ENCODE measurements around the gene SLC33A1.
"Not testable (repeated sequence)": the region's sequence is repeated elsewhere in the genome, so short reads cannot be mapped to it uniquely, and the experiment has no call there.

SLC33A1 gene

GRCh38 chr3:155846119-155846518 lies 8.1 kb downstream of the SLC33A1 start:
- no peak overlapping the region for H2AK5ac ChIP-seq (ENCODE audit: low read length, severe bottlenecking)
- H3K4me2 ChIP-seq (ENCODE audit: low read length, poor library complexity, severe bottlenecking): no peak overlapping the region
- H2AFZ ChIP-seq (ENCODE audit: low read depth, low read length): no peak overlapping the region
- no peak overlapping the region for H3K18ac ChIP-seq (ENCODE audit: low read depth in 1 of 2, low read length in 2 of 2)
- peaks cover 6% of the 10 kb centered on the region for H3K79me1 ChIP-seq (replicated peaks; ENCODE audit: low read length, poor library complexity, severe bottlenecking)
- no peak overlapping the region for H3K4me3 ChIP-seq (ENCODE audit: insufficient read depth in 1 of 2, low read depth in 1 of 2, low read length in 2 of 2)
- H2BK15ac ChIP-seq (ENCODE audit: low read depth, poor library complexity, severe bottlenecking): no peak overlapping the region
- no peak overlapping the region for H4K91ac ChIP-seq (ENCODE audit: low read length)
- no peaks in the 10 kb centered on the region for H3K9me3 ChIP-seq (ENCODE audit: control insufficient read depth, low read length)
- no peak overlapping the region for H3K4ac ChIP-seq (ENCODE audit: low read depth in 1 of 2, low read length in 2 of 2)
- H3K23ac ChIP-seq (ENCODE audit: low read length in 2 of 2): no peak overlapping the region
- H3K9ac ChIP-seq (ENCODE audit: low read length): no peak overlapping the region
- H3K4me1 ChIP-seq (ENCODE audit: control insufficient read depth, insufficient read depth, low read depth, low read length): peaks cover 2% of the 10 kb centered on the region
- H2BK5ac ChIP-seq (ENCODE audit: low read depth, low read length, poor library complexity, severe bottlenecking): no peak overlapping the region
- H3K27ac ChIP-seq (ENCODE audit: low read length, poor library complexity, severe bottlenecking): no peak overlapping the region
- H3K27me3 ChIP-seq (ENCODE audit: control insufficient read depth in 1 of 2, insufficient read depth in 1 of 2, low read length in 2 of 2): no peaks in the 10 kb centered on the region
- no peak overlapping the region for H2BK12ac ChIP-seq (ENCODE audit: low read length in 2 of 2)
- H4K8ac ChIP-seq (ENCODE audit: low read length): no peak overlapping the region
- peaks cover 0 to 11% of the 10 kb centered on the region in 2 experiments for H3K36me3 ChIP-seq (ENCODE audit: control insufficient read depth in 1 of 2, insufficient read depth in 2 of 2, low read depth in 1 of 2, low read length in 2 of 2)
- no peak overlapping the region for H3K14ac ChIP-seq (ENCODE audit: low read length in 2 of 2)
- no peak overlapping the region for H2BK120ac ChIP-seq (ENCODE audit: low read depth, low read length)
- no peak for DNase-seq
- WGBS: 96% methylated on average over 3 of the region's 3 CpGs

- no peak overlapping the region for H2BK12ac ChIP-seq (ENCODE audit: low read length in 2 of 2)
- peaks cover 0 to 8% of the 10 kb centered on the region in 2 experiments for H3K36me3 ChIP-seq (ENCODE audit: control insufficient read depth in 1 of 2, insufficient read depth in 2 of 2, low read depth in 1 of 2, low read length in 2 of 2)
- H3K14ac ChIP-seq (ENCODE audit: low read length in 2 of 2): no peak overlapping the region
- no peak overlapping the region for H3K18ac ChIP-seq (ENCODE audit: low read depth in 1 of 2, low read length in 2 of 2)
- H3K9ac ChIP-seq (ENCODE audit: low read length): no peak overlapping the region
- H3K9me3 ChIP-seq (ENCODE audit: control insufficient read depth, low read length): no peaks in the 10 kb centered on the region
- no peak overlapping the region for H3K4ac ChIP-seq (ENCODE audit: low read depth in 1 of 2, low read length in 2 of 2)
- no peaks in the 10 kb centered on the region for H3K4me1 ChIP-seq (ENCODE audit: control insufficient read depth, insufficient read depth, low read depth, low read length)
- peaks cover 11% of the 10 kb centered on the region for H3K79me1 ChIP-seq (replicated peaks; ENCODE audit: low read length, poor library complexity, severe bottlenecking)
- no peak overlapping the region for H2AK5ac ChIP-seq (ENCODE audit: low read length, severe bottlenecking)
- no peak overlapping the region for H4K8ac ChIP-seq (ENCODE audit: low read length)
- H2BK5ac ChIP-seq (ENCODE audit: low read depth, low read length, poor library complexity, severe bottlenecking): no peak overlapping the region
- no peak overlapping the region for H4K91ac ChIP-seq (ENCODE audit: low read length)
- H3K27ac ChIP-seq (ENCODE audit: low read length, poor library complexity, severe bottlenecking): no peak overlapping the region
- H3K4me3 ChIP-seq (ENCODE audit: insufficient read depth in 1 of 2, low read depth in 1 of 2, low read length in 2 of 2): no peak overlapping the region
- H3K27me3 ChIP-seq (ENCODE audit: control insufficient read depth in 1 of 2, insufficient read depth in 1 of 2, low read length in 2 of 2): no peaks in the 10 kb centered on the region
- H2BK120ac ChIP-seq (ENCODE audit: low read depth, low read length): no peak overlapping the region
- H3K23ac ChIP-seq (ENCODE audit: low read length in 2 of 2): no peak overlapping the region
- no peak overlapping the region for H2AFZ ChIP-seq (ENCODE audit: low read depth, low read length)
- no peak overlapping the region for H3K4me2 ChIP-seq (ENCODE audit: low read length, poor library complexity, severe bottlenecking)
- whole genome bisulfite sequencing: 100% methylated on average over 1 of the region's 1 CpG
- H2BK15ac ChIP-seq (ENCODE audit: low read depth, poor library complexity, severe bottlenecking): no peak overlapping the region
- no peak for DNase-seq
Measured at GRCh38 chr3:155843569-155843968, 10.7 kb downstream of the SLC33A1 start.

GRCh38 chr3:155835341-155836071 lies 18.7 kb downstream of the SLC33A1 start:
- peaks cover 12% of the 10 kb centered on the region for H3K79me1 ChIP-seq (replicated peaks; ENCODE audit: low read length, poor library complexity, severe bottlenecking)
- H4K8ac ChIP-seq (ENCODE audit: low read length): no peak overlapping the region
- H3K14ac ChIP-seq (ENCODE audit: low read length in 2 of 2): no peak overlapping the region
- no peak overlapping the region for H3K23ac ChIP-seq (ENCODE audit: low read length in 2 of 2)
- H2BK120ac ChIP-seq (ENCODE audit: low read depth, low read length): no peak overlapping the region
- no peak overlapping the region for H2AK5ac ChIP-seq (ENCODE audit: low read length, severe bottlenecking)
- H3K27ac ChIP-seq (ENCODE audit: low read length, poor library complexity, severe bottlenecking): no peak overlapping the region
- no peak overlapping the region for H3K9ac ChIP-seq (ENCODE audit: low read length)
- no peak overlapping the region for H4K91ac ChIP-seq (ENCODE audit: low read length)
- H3K27me3 ChIP-seq (ENCODE audit: control insufficient read depth in 1 of 2, insufficient read depth in 1 of 2, low read length in 2 of 2): no peaks in the 10 kb centered on the region
- H3K18ac ChIP-seq (ENCODE audit: low read depth in 1 of 2, low read length in 2 of 2): no peak overlapping the region
- H3K4ac ChIP-seq (ENCODE audit: low read depth in 1 of 2, low read length in 2 of 2): no peak overlapping the region
- H3K4me2 ChIP-seq (ENCODE audit: low read length, poor library complexity, severe bottlenecking): no peak overlapping the region
- no peak overlapping the region for H2BK5ac ChIP-seq (ENCODE audit: low read depth, low read length, poor library complexity, severe bottlenecking)
- WGBS: 88% methylated on average over 9 of the region's 9 CpGs
- H3K4me1 ChIP-seq (ENCODE audit: control insufficient read depth, insufficient read depth, low read depth, low read length): no peaks in the 10 kb centered on the region
- no peaks in the 10 kb centered on the region for H3K9me3 ChIP-seq (ENCODE audit: control insufficient read depth, low read length)
- no peak overlapping the region for H2BK12ac ChIP-seq (ENCODE audit: low read length in 2 of 2)
- no peak overlapping the region for H2BK15ac ChIP-seq (ENCODE audit: low read depth, poor library complexity, severe bottlenecking)
- no peak overlapping the region for H3K4me3 ChIP-seq (ENCODE audit: insufficient read depth in 1 of 2, low read depth in 1 of 2, low read length in 2 of 2)
- no peak for DNase-seq
- peaks cover 0 to 17% of the 10 kb centered on the region in 2 experiments for H3K36me3 ChIP-seq (ENCODE audit: control insufficient read depth in 1 of 2, insufficient read depth in 2 of 2, low read depth in 1 of 2, low read length in 2 of 2)
- no peak overlapping the region for H2AFZ ChIP-seq (ENCODE audit: low read depth, low read length)

- H2BK12ac ChIP-seq (ENCODE audit: low read length in 2 of 2); H3K9ac ChIP-seq (ENCODE audit: low read length); H2BK15ac ChIP-seq (ENCODE audit: low read depth, poor library complexity, severe bottlenecking); H2BK120ac ChIP-seq (ENCODE audit: low read depth, low read length); H3K79me1 ChIP-seq (replicated peaks; ENCODE audit: low read length, poor library complexity, severe bottlenecking); H2AFZ ChIP-seq (ENCODE audit: low read depth, low read length); H3K4ac ChIP-seq (ENCODE audit: low read depth in 1 of 2, low read length in 2 of 2); DNase-seq; H4K8ac ChIP-seq (ENCODE audit: low read length); H3K4me1 ChIP-seq (ENCODE audit: control insufficient read depth, insufficient read depth, low read depth, low read length); H4K91ac ChIP-seq (ENCODE audit: low read length); H3K18ac ChIP-seq (ENCODE audit: low read depth in 1 of 2, low read length in 2 of 2); H3K23ac ChIP-seq (ENCODE audit: low read length in 2 of 2); H3K27me3 ChIP-seq (ENCODE audit: control insufficient read depth in 1 of 2, insufficient read depth in 1 of 2, low read length in 2 of 2); H3K9me3 ChIP-seq (ENCODE audit: control insufficient read depth, low read length); H3K27ac ChIP-seq (ENCODE audit: low read length, poor library complexity, severe bottlenecking); H2BK5ac ChIP-seq (ENCODE audit: low read depth, low read length, poor library complexity, severe bottlenecking); H3K14ac ChIP-seq (ENCODE audit: low read length in 2 of 2); H3K4me2 ChIP-seq (ENCODE audit: low read length, poor library complexity, severe bottlenecking); H2AK5ac ChIP-seq (ENCODE audit: low read length, severe bottlenecking); H3K4me3 ChIP-seq (ENCODE audit: insufficient read depth in 1 of 2, low read depth in 1 of 2, low read length in 2 of 2): not testable (repeated sequence)
- peaks cover 3 to 46% of the 10 kb centered on the region in 2 experiments for H3K36me3 ChIP-seq (ENCODE audit: control insufficient read depth in 1 of 2, insufficient read depth in 2 of 2, low read depth in 1 of 2, low read length in 2 of 2)
- WGBS: 94% methylated on average over 8 of the region's 13 CpGs
Measured at GRCh38 chr3:155828490-155829098, 25.6 kb downstream of the SLC33A1 start.
